ENCODE measurements around the gene FGD6.

The FGD6 gene

GRCh38 chr12:95216711-95217376, 423 bp downstream of the FGD6 start:
- Histone ChIP-seq H3K27ac (peak overlapping the region; percentile 77), H3K4me1 (ENCODE audit: control insufficient read depth in 1 of 2, insufficient read depth in 1 of 2, low read depth in 1 of 2, low read length in 1 of 2) (peaks cover 19 to 29% of the 10 kb centered on the region in 2 experiments), H3K4me3 (ENCODE audit: low read depth in 1 of 2, low read length in 1 of 2) (peak overlapping the region; percentile 81 to 92), H3K36me3 (no peaks in the 10 kb centered on the region), H3K27me3 (peaks cover 12% of the 10 kb centered on the region), H3K9me3 (no peaks in the 10 kb centered on the region)
- no peak for TF ChIP-seq CTCF (IDR thresholded peaks at IDR 0.05)

- Histone ChIP-seq H3K9me3 (no peaks in the 10 kb centered on the region), H3K4me1 (ENCODE audit: control insufficient read depth in 1 of 2, insufficient read depth in 1 of 2, low read depth in 1 of 2, low read length in 1 of 2) (peaks cover 19 to 29% of the 10 kb centered on the region in 2 experiments), H3K4me3 (ENCODE audit: low read depth in 1 of 2, low read length in 1 of 2) (no peak overlapping the region), H3K27ac (no peak overlapping the region), H3K36me3 (no peaks in the 10 kb centered on the region), H3K27me3 (peaks cover 12% of the 10 kb centered on the region)
- no peak for TF ChIP-seq CTCF (IDR thresholded peaks at IDR 0.05)
Observed at GRCh38 chr12:95215949-95216348, 1.3 kb downstream of the FGD6 start.

GRCh38 chr12:95214466-95214865, 2.8 kb downstream of the FGD6 start:
- peaks cover 12% of the 10 kb centered on the region for H3K27me3 ChIP-seq
- TF ChIP-seq CTCF (IDR thresholded peaks at IDR 0.05): no peak
- no peaks in the 10 kb centered on the region for H3K9me3 ChIP-seq
- peaks cover 19 to 29% of the 10 kb centered on the region in 2 experiments for H3K4me1 ChIP-seq (ENCODE audit: control insufficient read depth in 1 of 2, insufficient read depth in 1 of 2, low read depth in 1 of 2, low read length in 1 of 2)
- no peak overlapping the region for H3K4me3 ChIP-seq (ENCODE audit: low read depth in 1 of 2, low read length in 1 of 2)
- no peaks in the 10 kb centered on the region for H3K36me3 ChIP-seq
- H3K27ac ChIP-seq: no peak overlapping the region

GRCh38 chr12:95213928-95214327, 3.3 kb downstream of the FGD6 start:
- peaks cover 19 to 28% of the 10 kb centered on the region in 2 experiments for H3K4me1 ChIP-seq (ENCODE audit: control insufficient read depth in 1 of 2, insufficient read depth in 1 of 2, low read depth in 1 of 2, low read length in 1 of 2)
- no peaks in the 10 kb centered on the region for H3K9me3 ChIP-seq
- peaks cover 12% of the 10 kb centered on the region for H3K27me3 ChIP-seq
- no peaks in the 10 kb centered on the region for H3K36me3 ChIP-seq
- no peak overlapping the region for H3K4me3 ChIP-seq (ENCODE audit: low read depth in 1 of 2, low read length in 1 of 2)
- no peak for TF ChIP-seq CTCF (IDR thresholded peaks at IDR 0.05)
- no peak overlapping the region for H3K27ac ChIP-seq

- Histone ChIP-seq H3K27me3 (peaks cover 12% of the 10 kb centered on the region), H3K36me3 (no peaks in the 10 kb centered on the region), H3K4me1 (ENCODE audit: control insufficient read depth in 1 of 2, insufficient read depth in 1 of 2, low read depth in 1 of 2, low read length in 1 of 2) (peaks cover 11 to 20% of the 10 kb centered on the region in 2 experiments), H3K27ac (no peak overlapping the region), H3K4me3 (ENCODE audit: low read depth in 1 of 2, low read length in 1 of 2) (no peak overlapping the region), H3K9me3 (no peaks in the 10 kb centered on the region)
- TF ChIP-seq CTCF (IDR thresholded peaks at IDR 0.05): no peak
Observed at GRCh38 chr12:95213119-95213518, 4.1 kb downstream of the FGD6 start.

Measured in neutrophil (primary cell).